ENCODE data around the gene NAPA.
A peak's percentile ranks its signal among the peaks of the same experiment; 100 is the strongest.

NAPA gene

GRCh38 chr19:47514869-47515588, at the start of gene NAPA:
TSS of gene NAPA (minus strand) at chr19:47515063. CDS start at chr19:47514940, 123 bp downstream.
- FAIRE-seq, result peak; percentile 97
- DNase-seq (ENCODE audit: insufficient read length, low spot score), result peak; percentile 90

- no peak for DNase-seq (ENCODE audit: insufficient read length, low spot score)
- FAIRE-seq, result no peak
Measured at GRCh38 chr19:47564081-47564480, 49.2 kb upstream of the NAPA start.

GRCh38 chr19:47561440-47562057, 46.7 kb upstream of the NAPA start:
- DNase-seq (ENCODE audit: insufficient read length, low spot score), result no peak
- peak; percentile 8 for FAIRE-seq

- no peak for DNase-seq (ENCODE audit: insufficient read length, low spot score)
- no peak for FAIRE-seq
Measured at GRCh38 chr19:47560999-47561398, 46.1 kb upstream of the NAPA start.

GRCh38 chr19:47550129-47550528, 35.3 kb upstream of the NAPA start:
- FAIRE-seq, result no peak

GRCh38 chr19:47549261-47549862, 34.5 kb upstream of the NAPA start:
- no peak for DNase-seq (ENCODE audit: insufficient read length, low spot score)
- FAIRE-seq, result no peak

More at GRCh38 chr19:47550129-47550528, 35.3 kb upstream of the NAPA start:
- DNase-seq (ENCODE audit: insufficient read length, low spot score), result no peak

- FAIRE-seq (no peak), DNase-seq (ENCODE audit: insufficient read length, low spot score) (no peak)
Measured at GRCh38 chr19:47547199-47547598, 32.3 kb upstream of the NAPA start.

GRCh38 chr19:47545061-47545948, 30.4 kb upstream of the NAPA start:
- FAIRE-seq (no peak), DNase-seq (ENCODE audit: insufficient read length, low spot score) (no peak)

GRCh38 chr19:47544476-47544875, 29.6 kb upstream of the NAPA start:
- FAIRE-seq (no peak), DNase-seq (ENCODE audit: insufficient read length, low spot score) (no peak)

GRCh38 chr19:47544075-47544474, 29.2 kb upstream of the NAPA start:
- no peak for FAIRE-seq
- DNase-seq (ENCODE audit: insufficient read length, low spot score), result no peak

- no peak for DNase-seq (ENCODE audit: insufficient read length, low spot score)
- no peak for FAIRE-seq
Measured at GRCh38 chr19:47542030-47542475, 27.2 kb upstream of the NAPA start.

- FAIRE-seq (peak; percentile 89), DNase-seq (ENCODE audit: insufficient read length, low spot score) (peak; percentile 49)
Measured at GRCh38 chr19:47541518-47541917, 26.7 kb upstream of the NAPA start.

GRCh38 chr19:47540748-47541147, 25.9 kb upstream of the NAPA start:
- FAIRE-seq, result no peak
- no peak for DNase-seq (ENCODE audit: insufficient read length, low spot score)

- FAIRE-seq, result no peak
Measured at GRCh38 chr19:47539747-47540311, 25.0 kb upstream of the NAPA start.

GRCh38 chr19:47538812-47539211, 23.9 kb upstream of the NAPA start:
- FAIRE-seq, result no peak
- no peak for DNase-seq (ENCODE audit: insufficient read length, low spot score)

More at GRCh38 chr19:47539747-47540311, 25.0 kb upstream of the NAPA start:
- no peak for DNase-seq (ENCODE audit: insufficient read length, low spot score)

- no peak for DNase-seq (ENCODE audit: insufficient read length, low spot score)
- FAIRE-seq, result no peak
Measured at GRCh38 chr19:47537493-47537892, 22.6 kb upstream of the NAPA start.

GRCh38 chr19:47534628-47535027, 19.8 kb upstream of the NAPA start:
- FAIRE-seq (no peak), DNase-seq (ENCODE audit: insufficient read length, low spot score) (no peak)

GRCh38 chr19:47531640-47532387, 17.0 kb upstream of the NAPA start:
- FAIRE-seq (no peak), DNase-seq (ENCODE audit: insufficient read length, low spot score) (no peak)

- no peak for FAIRE-seq
- DNase-seq (ENCODE audit: insufficient read length, low spot score), result no peak
Measured at GRCh38 chr19:47529018-47529742, 14.3 kb upstream of the NAPA start.
